ENCODE measurements around the gene PODN.

Gene PODN

GRCh38 chr1:53057127-53057526 is 4.9 kb upstream of the PODN start:
- no peak for DNase-seq

GRCh38 chr1:53060579-53060978 is 1.4 kb upstream of the PODN start:
- no peak for DNase-seq

- no peak for DNase-seq
Observed at GRCh38 chr1:53061123-53061858, 722 bp upstream of the PODN start.

GRCh38 chr1:53062708-53063591 is 937 bp downstream of the PODN start:
- DNase-seq, result no peak

- no peak for DNase-seq
Observed at GRCh38 chr1:53063744-53064515, 1.9 kb downstream of the PODN start.

- no peak for DNase-seq
Observed at GRCh38 chr1:53065391-53065790, 3.4 kb downstream of the PODN start.

- DNase-seq, result no peak
Observed at GRCh38 chr1:53066488-53066887, 4.5 kb downstream of the PODN start.

- no peak for DNase-seq
Observed at GRCh38 chr1:53066891-53067738, 5.1 kb downstream of the PODN start.

GRCh38 chr1:53067886-53068285 is 5.9 kb downstream of the PODN start:
- DNase-seq, result no peak

- DNase-seq, result no peak
Observed at GRCh38 chr1:53068314-53069099, 6.5 kb downstream of the PODN start.

GRCh38 chr1:53069265-53069662 is 7.3 kb downstream of the PODN start:
- no peak for DNase-seq

GRCh38 chr1:53069663-53070327 is 7.8 kb downstream of the PODN start:
- no peak for DNase-seq

GRCh38 chr1:53070621-53071020 is 8.6 kb downstream of the PODN start:
- no peak for DNase-seq

- DNase-seq, result no peak
Observed at GRCh38 chr1:53071167-53071865, 9.3 kb downstream of the PODN start.

GRCh38 chr1:53071915-53072314 is 9.9 kb downstream of the PODN start:
- DNase-seq, result no peak

- no peak for DNase-seq
Observed at GRCh38 chr1:53073287-53073686, 11.3 kb downstream of the PODN start.

GRCh38 chr1:53073868-53074311 is 11.9 kb downstream of the PODN start:
- no peak for DNase-seq

- peak; percentile 5 for DNase-seq
Observed at GRCh38 chr1:53074313-53075154, 12.5 kb downstream of the PODN start.

- no peak for DNase-seq
Observed at GRCh38 chr1:53075206-53075605, 13.2 kb downstream of the PODN start.

All from activated naive CD4-positive, alpha-beta T cell treated with anti-CD3 and anti-CD28 coated beads, Interleukin-2, amount 50 U/mL, for 16 hours (primary cell).